HepG2 (cell line): ENCODE results near the gene TAS1R1. TPM values are rescaled to one million over a fixed set of nuclear protein-coding genes. Genes with fewer than 3 reads are reported as not detected.
A peak's percentile ranks its signal among the peaks of the same experiment; 100 is the strongest.

Experiments
- AGO2 ChIP-seq: fragments of 200-400 bp; formaldehyde crosslinking; optimal IDR thresholded peaks from 2 replicates; pipeline ENCODE3; 2017; ENCODE audit warnings: mild to moderate bottlenecking, low read depth, low read length, moderate library complexity
- AKAP8 ChIP-seq: sonication (generic); formaldehyde crosslinking; IDR thresholded peaks from 2 replicates; pipeline ENCODE4 v1.5.1; 2020; ENCODE audit warnings: mild to moderate bottlenecking, missing genetic modification reagents
- CAMTA2 ChIP-seq: sonication (generic); formaldehyde crosslinking; IDR thresholded peaks from 2 replicates; pipeline ENCODE4 v1.4.0; 2020; ENCODE audit warnings: mild to moderate bottlenecking, missing genetic modification reagents, borderline replicate concordance
- DBP ChIP-seq: sonication (generic); formaldehyde crosslinking; IDR thresholded peaks from 2 replicates; pipeline ENCODE4 v1.4.0; 2020; ENCODE audit warnings: missing genetic modification reagents; ENCODE audit errors: not compliant biosample characterization
- GLMP ChIP-seq: sonication (generic); formaldehyde crosslinking; IDR thresholded peaks from 2 replicates; pipeline ENCODE4 v1.9.0; 2021; ENCODE audit warnings: missing genetic modification reagents, mild to moderate bottlenecking, borderline replicate concordance
- HINFP ChIP-seq: sonication (generic); formaldehyde crosslinking; IDR thresholded peaks from 2 replicates; pipeline ENCODE4 v1.4.0; 2020; ENCODE audit warnings: low read depth, mild to moderate bottlenecking, missing genetic modification reagents
- HMG20B ChIP-seq: conservative IDR thresholded peaks from 2 replicates; pipeline ENCODE4 v1.6.1; 2016; ENCODE audit warnings: missing genetic modification reagents, missing compliant biosample characterization
- HNRNPH1 ChIP-seq: fragments of 200-400 bp; formaldehyde crosslinking; optimal IDR thresholded peaks from 2 replicates; pipeline ENCODE3; 2017; ENCODE audit warnings: mild to moderate bottlenecking, low read depth, low read length
- NR2C2 ChIP-seq: sonication (generic); formaldehyde crosslinking; IDR thresholded peaks from 2 replicates; pipeline ENCODE4 v1.4.0; 2020; ENCODE audit warnings: missing genetic modification reagents, mild to moderate bottlenecking, moderate library complexity, borderline replicate concordance
- NRL ChIP-seq: sonication (generic); formaldehyde crosslinking; IDR thresholded peaks from 2 replicates; pipeline ENCODE4 v1.5.0; 2020; ENCODE audit warnings: missing genetic modification reagents, mild to moderate bottlenecking, moderate library complexity, borderline replicate concordance
- PAX8 ChIP-seq: sonication (generic); formaldehyde crosslinking; IDR thresholded peaks from 2 replicates; pipeline ENCODE4 v1.8.0; 2022; ENCODE audit warnings: mild to moderate bottlenecking, missing genetic modification reagents, borderline replicate concordance
- SOX5 ChIP-seq: IDR thresholded peaks from 2 replicates; pipeline ENCODE4 v1.6.1; 2016; ENCODE audit warnings: borderline replicate concordance
- TEF ChIP-seq: sonication (generic); formaldehyde crosslinking; IDR thresholded peaks from 2 replicates; pipeline ENCODE4 v1.5.0; 2020; ENCODE audit warnings: missing genetic modification reagents
- THAP11 ChIP-seq: IDR thresholded peaks from 2 replicates; pipeline ENCODE4 v1.6.1; 2016; ENCODE audit warnings: missing biosample characterization, missing genetic modification reagents
- THAP7 ChIP-seq: sonication (generic); formaldehyde crosslinking; IDR thresholded peaks from 2 replicates; pipeline ENCODE4 v1.8.1; 2023; ENCODE audit warnings: mild to moderate bottlenecking, missing genetic modification reagents
- ZBTB8A ChIP-seq: sonication (generic); formaldehyde crosslinking; IDR thresholded peaks from 2 replicates; pipeline ENCODE4 v1.4.0; 2020; ENCODE audit warnings: mild to moderate bottlenecking, low read depth, missing genetic modification reagents, borderline replicate concordance
- ZC3H4 ChIP-seq: sonication (generic); formaldehyde crosslinking; IDR thresholded peaks from 2 replicates; pipeline ENCODE4 v1.4.0; 2020; ENCODE audit warnings: missing genetic modification reagents, borderline replicate concordance
- ZFP36L1 ChIP-seq: sonication (generic); formaldehyde crosslinking; IDR thresholded peaks from 2 replicates; pipeline ENCODE4 v1.8.0; 2022; ENCODE audit warnings: mild to moderate bottlenecking, missing genetic modification reagents, moderate library complexity
- ZFY ChIP-seq: sonication (generic); formaldehyde crosslinking; IDR thresholded peaks from 2 replicates; pipeline ENCODE4 v1.4.0; 2020; ENCODE audit warnings: missing genetic modification reagents
- ZFYVE20 ChIP-seq: sonication (generic); formaldehyde crosslinking; IDR thresholded peaks from 2 replicates; pipeline ENCODE4 v1.8.0; 2023; ENCODE audit warnings: low read depth, mild to moderate bottlenecking, moderate library complexity, missing genetic modification reagents, borderline replicate concordance
- ZNF451 ChIP-seq: sonication (generic); formaldehyde crosslinking; IDR thresholded peaks from 2 replicates; pipeline ENCODE4 v1.5.0; 2020; ENCODE audit warnings: mild to moderate bottlenecking, missing genetic modification reagents
- ZNF639 ChIP-seq: conservative IDR thresholded peaks from 2 replicates; pipeline ENCODE4 v1.6.1; 2018; ENCODE audit warnings: missing genetic modification reagents
- ZNF879 ChIP-seq: sonication (generic); formaldehyde crosslinking; IDR thresholded peaks from 2 replicates; pipeline ENCODE4 v1.8.1; 2023; ENCODE audit warnings: missing genetic modification reagents
- polyA plus RNA-seq, 8 experiments: library from polyadenylated mRNA; depleted of rRNA in 3 of 8; stranded (reverse) in 7 of 8; unstranded in 1 of 8; fragments of >200 nt; fragmentation: Illumina TruSeq in 4 of 8; extraction: Trizol in 4 of 8; gene quantifications; 2 replicates each; pipeline versions ENCODE4 v1.2.1 to v1.2.3, GENCODE V29; 2011 to 2016; ENCODE audit warnings: low read depth in 4 of 8, missing spikeins in 1 of 8, mixed read lengths in 1 of 8; ENCODE audit not compliant: insufficient read depth in 1 of 8
- total RNA-seq, 5 experiments: library from RNA; depleted of rRNA; stranded (reverse); fragments of >200 nt; fragmentation: Illumina TruSeq; extraction: Trizol; gene quantifications; 2 replicates each; pipeline ENCODE4 v1.2.3, GENCODE V29; 2016; ENCODE audit warnings: low read depth in 1 of 5

The TAS1R1 gene
- total and polyA plus RNA-seq, 2 of the 13 experiments (the other 11 are each of a cell fraction or from before 2014, with no cell fraction given): 1.4 to 1.6 TPM

GRCh38 chr1:6601923-6602668, 47.0 kb downstream of the TAS1R1 start (continued):
- no peak for TF ChIP-seq SOX5 (CRISPR knock-in tag)
- no peak for TF ChIP-seq ZNF639 (CRISPR knock-in tag)
- no peak for TF ChIP-seq HINFP (CRISPR knock-in tag)
- TF ChIP-seq GLMP (CRISPR knock-in tag): 0 out of 2 replicates have a peak, but pooled peaks have one; percentile 23
- TF ChIP-seq DBP (CRISPR knock-in tag): peak; percentile 66
- TF ChIP-seq ZNF451 (CRISPR knock-in tag): no peak; the same call in none of the 2 replicates
- peak; percentile 19; the same call in 1 of the 2 replicates for TF ChIP-seq NRL (CRISPR knock-in tag)
- peak; percentile 82 for TF ChIP-seq AGO2
- no peak for TF ChIP-seq CAMTA2 (CRISPR knock-in tag)
- no peak for TF ChIP-seq ZBTB8A (CRISPR knock-in tag)
- no peak; the same call in 1 of the 2 replicates for TF ChIP-seq TEF
- peak; percentile 65; the same call in 1 of the 2 replicates for TF ChIP-seq ZFYVE20 (CRISPR knock-in tag)
- peak; percentile 24; the same call in 1 of the 2 replicates for TF ChIP-seq THAP7 (CRISPR knock-in tag)
- no peak for TF ChIP-seq HMG20B
- no peak for TF ChIP-seq PAX8 (CRISPR knock-in tag)
- TF ChIP-seq ZNF879 (CRISPR knock-in tag): no peak
- no peak for TF ChIP-seq AKAP8 (CRISPR knock-in tag)
- no peak for TF ChIP-seq HNRNPH1
- TF ChIP-seq NR2C2 (CRISPR knock-in tag): no peak; the same call in 1 of the 2 replicates
- TF ChIP-seq ZC3H4 (CRISPR knock-in tag): no peak
- TF ChIP-seq ZFY (CRISPR knock-in tag): peak; percentile 77
- no peak for TF ChIP-seq ZFP36L1 (CRISPR knock-in tag)
- no peak for TF ChIP-seq THAP11 (CRISPR knock-in tag)
